ENCODE results near the gene ASPN.
A peak's percentile ranks its signal among the peaks of the same experiment; 100 is the strongest.

The ASPN gene

DNA sequence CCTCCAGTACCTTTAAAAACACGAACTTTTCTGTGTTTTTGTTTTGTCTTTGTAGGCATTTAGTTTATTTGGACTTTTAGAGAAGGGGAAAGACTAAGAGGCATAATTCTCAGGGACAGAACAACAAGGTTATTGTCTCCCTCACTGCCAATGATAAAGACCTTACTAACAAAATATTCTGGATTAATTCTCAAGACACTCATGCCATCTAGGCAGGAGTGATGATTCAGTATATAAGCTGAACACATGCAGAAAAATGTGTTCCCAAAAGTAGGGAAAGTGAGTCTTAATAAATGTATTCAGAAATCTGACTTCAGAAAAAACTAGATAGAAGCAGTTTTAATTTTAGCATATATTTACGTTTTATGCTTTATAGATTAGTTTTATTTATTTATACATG lies 17.4 kb upstream of the ASPN start:
- TF ChIP-seq, protein P1, sequence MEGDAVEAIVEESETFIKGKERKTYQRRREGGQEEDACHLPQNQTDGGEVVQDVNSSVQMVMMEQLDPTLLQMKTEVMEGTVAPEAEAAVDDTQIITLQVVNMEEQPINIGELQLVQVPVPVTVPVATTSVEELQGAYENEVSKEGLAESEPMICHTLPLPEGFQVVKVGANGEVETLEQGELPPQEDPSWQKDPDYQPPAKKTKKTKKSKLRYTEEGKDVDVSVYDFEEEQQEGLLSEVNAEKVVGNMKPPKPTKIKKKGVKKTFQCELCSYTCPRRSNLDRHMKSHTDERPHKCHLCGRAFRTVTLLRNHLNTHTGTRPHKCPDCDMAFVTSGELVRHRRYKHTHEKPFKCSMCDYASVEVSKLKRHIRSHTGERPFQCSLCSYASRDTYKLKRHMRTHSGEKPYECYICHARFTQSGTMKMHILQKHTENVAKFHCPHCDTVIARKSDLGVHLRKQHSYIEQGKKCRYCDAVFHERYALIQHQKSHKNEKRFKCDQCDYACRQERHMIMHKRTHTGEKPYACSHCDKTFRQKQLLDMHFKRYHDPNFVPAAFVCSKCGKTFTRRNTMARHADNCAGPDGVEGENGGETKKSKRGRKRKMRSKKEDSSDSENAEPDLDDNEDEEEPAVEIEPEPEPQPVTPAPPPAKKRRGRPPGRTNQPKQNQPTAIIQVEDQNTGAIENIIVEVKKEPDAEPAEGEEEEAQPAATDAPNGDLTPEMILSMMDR (IDR thresholded peaks at IDR 0.05; ENCODE audit: low read depth, low read length): no peak
- no peak overlapping the region for H3K4me3 ChIP-seq (replicated peaks in 1 of 2; ENCODE audit: low read depth in 2 of 2, low read length in 2 of 2)
- DNase-seq (ENCODE audit: low read depth in 2 of 2): no peak

DNA sequence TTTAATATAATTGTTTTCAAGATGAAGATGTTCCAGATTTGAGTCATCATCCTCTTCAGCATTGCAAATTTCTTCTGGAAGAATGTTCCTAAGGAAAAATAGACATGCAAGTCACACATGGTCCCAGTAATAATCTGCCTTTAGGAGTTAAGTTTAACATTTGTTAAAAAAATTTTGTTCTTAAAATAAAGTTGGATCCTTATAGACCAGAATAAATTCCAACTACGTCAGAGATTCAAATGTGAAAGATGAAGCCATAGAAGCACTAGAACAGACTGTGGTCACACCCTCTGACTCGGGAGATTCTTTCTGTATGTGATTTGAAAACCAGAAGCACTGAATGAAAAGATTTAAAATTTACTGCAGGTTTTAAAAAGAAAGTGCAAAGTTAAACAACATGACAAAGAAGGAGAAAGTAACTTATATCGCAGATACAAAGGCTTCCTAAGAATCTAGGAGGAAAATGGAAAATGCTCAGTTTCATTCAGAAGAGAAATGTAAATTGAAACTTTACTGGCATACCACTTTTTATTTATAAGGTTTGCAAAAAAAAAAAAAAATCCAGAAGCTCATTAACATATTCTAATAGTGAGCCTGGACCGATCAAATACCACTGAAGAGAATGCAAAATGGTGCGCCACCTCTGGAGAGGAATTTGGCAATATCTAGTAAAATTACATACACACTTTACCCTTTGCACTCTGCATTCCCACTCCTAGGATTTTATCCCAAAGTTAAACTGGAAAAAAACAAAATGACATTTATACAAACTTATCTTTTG lies 14.3 kb upstream of the ASPN start:
- H3K4me3 ChIP-seq (replicated peaks in 1 of 2; ENCODE audit: low read depth in 2 of 2, low read length in 2 of 2): no peak overlapping the region
- peak in 1 of 2 donors; percentile 43 for DNase-seq (ENCODE audit: low read depth in 2 of 2)
- TF ChIP-seq, protein P1 (IDR thresholded peaks at IDR 0.05; ENCODE audit: low read depth, low read length): no peak

DNA sequence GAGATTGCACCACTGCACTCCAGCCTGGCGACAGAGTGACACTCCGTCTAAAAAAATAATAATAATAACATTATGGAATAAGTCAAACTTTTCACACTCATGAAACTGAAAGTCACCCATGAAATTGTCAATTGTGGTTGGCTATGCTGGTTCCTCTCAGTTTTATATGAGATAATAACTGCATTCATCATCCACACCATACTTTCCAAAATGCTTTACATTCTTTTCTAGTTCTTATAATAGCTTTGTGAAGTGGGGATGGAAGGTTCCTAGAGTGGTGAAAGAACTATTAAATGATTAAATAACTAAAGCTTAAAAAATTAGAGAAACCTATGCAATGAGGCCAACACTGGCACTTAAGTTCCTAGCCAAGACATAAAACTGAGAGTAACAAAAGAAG lies 12.6 kb upstream of the ASPN start:
- DNase-seq (ENCODE audit: low read depth in 2 of 2): no peak
- TF ChIP-seq, protein P1 (IDR thresholded peaks at IDR 0.05; ENCODE audit: low read depth, low read length): no peak
- no peak overlapping the region for H3K4me3 ChIP-seq (replicated peaks in 1 of 2; ENCODE audit: low read depth in 2 of 2, low read length in 2 of 2)

DNA sequence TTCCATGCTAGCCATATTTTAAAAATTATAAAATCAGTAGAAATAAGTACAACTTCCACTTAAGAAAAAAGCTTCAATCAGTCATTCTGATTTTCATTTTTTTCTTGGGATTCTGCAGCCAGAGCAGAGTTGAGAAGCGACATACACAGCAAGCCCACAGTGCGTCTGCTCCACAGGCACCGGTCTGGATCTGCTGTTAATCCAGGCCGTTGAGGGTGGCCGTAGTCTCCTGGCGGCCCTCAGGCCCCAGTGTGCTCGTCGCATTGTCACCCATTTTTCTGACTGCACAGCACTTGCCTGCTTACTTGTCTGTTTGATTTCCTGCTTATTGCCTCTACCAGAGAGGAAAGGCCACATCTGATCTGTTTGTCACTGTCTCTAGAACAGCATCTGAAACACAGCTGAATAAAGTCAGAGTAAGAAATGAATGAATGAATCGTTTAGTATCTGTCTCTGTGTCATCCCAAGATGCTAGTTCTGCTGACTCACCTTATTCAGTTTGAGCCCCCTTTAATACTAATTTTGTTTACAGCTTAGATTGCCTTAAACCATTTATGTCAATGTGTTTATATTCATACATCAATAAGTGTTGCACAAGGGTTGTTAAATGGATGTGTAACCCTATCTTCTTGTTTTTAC lies 11.6 kb upstream of the ASPN start:
- TF ChIP-seq, protein P1 (IDR thresholded peaks at IDR 0.05; ENCODE audit: low read depth, low read length): no peak
- H3K4me3 ChIP-seq (replicated peaks in 1 of 2; ENCODE audit: low read depth in 2 of 2, low read length in 2 of 2): no peak overlapping the region
- no peak for DNase-seq (ENCODE audit: low read depth in 2 of 2)

DNA sequence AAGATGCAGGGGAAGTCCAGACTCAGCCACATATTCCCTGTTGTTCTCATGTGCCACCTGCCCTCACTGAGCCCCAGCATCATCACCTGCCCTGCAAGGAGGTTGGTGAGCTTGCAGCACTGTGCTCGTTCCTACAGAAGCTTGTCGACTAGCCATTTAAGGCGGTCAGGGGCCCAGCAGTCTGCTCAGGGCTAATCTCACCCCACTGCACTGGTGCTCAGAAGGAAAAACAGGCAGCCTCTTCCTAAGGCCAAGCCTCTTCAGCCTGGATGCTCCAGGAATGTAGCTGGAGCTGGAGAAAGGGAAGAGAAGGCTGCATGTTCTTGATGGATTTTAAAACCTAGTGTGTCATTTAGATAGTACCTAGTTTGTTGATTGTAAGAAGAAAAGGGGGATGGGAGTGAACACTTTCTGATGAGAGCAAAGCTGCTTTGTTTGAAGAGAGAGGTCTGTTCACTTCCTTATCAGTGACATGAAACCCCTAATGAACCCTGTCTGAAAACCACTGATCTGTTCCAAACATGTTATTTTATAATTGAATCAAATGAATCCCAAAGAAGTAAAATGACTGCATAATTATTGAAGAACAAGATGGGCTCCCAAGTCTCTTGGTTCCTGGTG lies 10.6 kb upstream of the ASPN start:
- H3K4me3 ChIP-seq (replicated peaks in 1 of 2; ENCODE audit: low read depth in 2 of 2, low read length in 2 of 2): no peak overlapping the region
- TF ChIP-seq, protein P1 (IDR thresholded peaks at IDR 0.05; ENCODE audit: low read depth, low read length): no peak
- no peak for DNase-seq (ENCODE audit: low read depth in 2 of 2)

DNA sequence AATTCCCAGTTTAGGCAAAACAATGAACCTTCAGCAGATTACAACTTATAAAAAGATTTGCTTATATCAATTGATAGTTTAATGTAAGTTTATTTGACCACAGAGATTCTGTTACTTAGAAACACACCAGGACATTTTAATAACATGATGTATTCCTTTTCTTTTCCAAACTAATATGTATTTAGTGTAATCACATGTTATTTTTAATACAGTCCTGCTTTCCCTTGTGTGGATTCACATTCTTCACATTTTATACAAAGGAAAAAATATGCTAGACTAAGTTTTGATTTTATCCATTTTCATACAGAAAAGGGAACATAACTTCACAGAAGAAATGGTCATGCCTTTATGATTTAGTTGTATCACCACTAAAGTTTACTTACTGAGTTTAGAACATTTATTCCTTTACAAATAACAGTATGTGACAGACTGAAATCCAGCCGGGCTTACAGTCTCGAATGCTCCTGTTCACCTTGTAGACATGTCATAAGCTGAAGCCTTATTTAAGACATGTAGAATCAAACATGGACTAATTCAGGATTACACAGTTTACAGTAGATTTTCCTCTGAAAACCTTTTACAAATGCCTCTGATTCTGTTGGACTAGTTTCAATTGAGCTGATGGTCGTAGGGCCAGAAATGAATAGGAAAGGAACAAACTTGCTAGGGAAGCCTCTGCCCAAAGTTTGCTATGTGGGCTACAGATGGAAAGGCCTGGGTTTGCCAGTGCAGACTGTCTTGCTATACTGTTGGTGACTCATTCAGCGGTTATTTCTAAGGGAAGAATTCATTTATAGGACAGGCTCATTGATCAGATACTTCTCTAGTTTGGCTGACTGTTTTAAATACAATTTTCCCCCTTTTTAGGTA lies 6.6 kb upstream of the ASPN start:
- TF ChIP-seq, protein P1 (IDR thresholded peaks at IDR 0.05; ENCODE audit: low read depth, low read length): no peak
- DNase-seq (ENCODE audit: low read depth in 2 of 2): peak; percentile 38 to 50

More for the DNA sequence above, 6.6 kb upstream of the ASPN start:
- no peak overlapping the region for H3K4me3 ChIP-seq (replicated peaks in 1 of 2; ENCODE audit: low read depth in 2 of 2, low read length in 2 of 2)
